Fibroblast of villous mesenchyme (primary cell): Measurements from ENCODE around the gene PHLDA3. TPM values are rescaled to one million over a fixed set of nuclear protein-coding genes. Genes with fewer than 3 reads are reported as not detected.

Experiments
- DNase-seq: peaks from one replicate; pipeline ENCODE4 v3.0.0-alpha.2; 2010; ENCODE audit warnings: low read depth
- H3K4me3 ChIP-seq: 2 replicates; pipeline ENCODE4 v1.5.1; 2011; ENCODE audit warnings: low read depth, mild to moderate bottlenecking, low read length
- total RNA-seq: library from RNA; depleted of rRNA; stranded (reverse); fragments of >200 nt; gene quantifications from 2 replicates; pipeline ENCODE4 v1.2.3, GENCODE V29; 2012
- TF ChIP-seq, protein P1 (sequence below): IDR thresholded peaks from 2 replicates; pipeline ENCODE4 v1.5.1; 2012; ENCODE audit warnings: low read depth, mild to moderate bottlenecking, low read length; ENCODE audit not compliant: insufficient read depth

Gene PHLDA3
- total RNA-seq, 1 donor: 70.0 TPM

- no peak for DNase-seq
- TF ChIP-seq, protein P1, sequence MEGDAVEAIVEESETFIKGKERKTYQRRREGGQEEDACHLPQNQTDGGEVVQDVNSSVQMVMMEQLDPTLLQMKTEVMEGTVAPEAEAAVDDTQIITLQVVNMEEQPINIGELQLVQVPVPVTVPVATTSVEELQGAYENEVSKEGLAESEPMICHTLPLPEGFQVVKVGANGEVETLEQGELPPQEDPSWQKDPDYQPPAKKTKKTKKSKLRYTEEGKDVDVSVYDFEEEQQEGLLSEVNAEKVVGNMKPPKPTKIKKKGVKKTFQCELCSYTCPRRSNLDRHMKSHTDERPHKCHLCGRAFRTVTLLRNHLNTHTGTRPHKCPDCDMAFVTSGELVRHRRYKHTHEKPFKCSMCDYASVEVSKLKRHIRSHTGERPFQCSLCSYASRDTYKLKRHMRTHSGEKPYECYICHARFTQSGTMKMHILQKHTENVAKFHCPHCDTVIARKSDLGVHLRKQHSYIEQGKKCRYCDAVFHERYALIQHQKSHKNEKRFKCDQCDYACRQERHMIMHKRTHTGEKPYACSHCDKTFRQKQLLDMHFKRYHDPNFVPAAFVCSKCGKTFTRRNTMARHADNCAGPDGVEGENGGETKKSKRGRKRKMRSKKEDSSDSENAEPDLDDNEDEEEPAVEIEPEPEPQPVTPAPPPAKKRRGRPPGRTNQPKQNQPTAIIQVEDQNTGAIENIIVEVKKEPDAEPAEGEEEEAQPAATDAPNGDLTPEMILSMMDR: no peak
- H3K4me3 ChIP-seq: no peak overlapping the region
These were observed 48.4 kb downstream of the PHLDA3 start for GRCh38 chr1:201420608-201421002.

DNA sequence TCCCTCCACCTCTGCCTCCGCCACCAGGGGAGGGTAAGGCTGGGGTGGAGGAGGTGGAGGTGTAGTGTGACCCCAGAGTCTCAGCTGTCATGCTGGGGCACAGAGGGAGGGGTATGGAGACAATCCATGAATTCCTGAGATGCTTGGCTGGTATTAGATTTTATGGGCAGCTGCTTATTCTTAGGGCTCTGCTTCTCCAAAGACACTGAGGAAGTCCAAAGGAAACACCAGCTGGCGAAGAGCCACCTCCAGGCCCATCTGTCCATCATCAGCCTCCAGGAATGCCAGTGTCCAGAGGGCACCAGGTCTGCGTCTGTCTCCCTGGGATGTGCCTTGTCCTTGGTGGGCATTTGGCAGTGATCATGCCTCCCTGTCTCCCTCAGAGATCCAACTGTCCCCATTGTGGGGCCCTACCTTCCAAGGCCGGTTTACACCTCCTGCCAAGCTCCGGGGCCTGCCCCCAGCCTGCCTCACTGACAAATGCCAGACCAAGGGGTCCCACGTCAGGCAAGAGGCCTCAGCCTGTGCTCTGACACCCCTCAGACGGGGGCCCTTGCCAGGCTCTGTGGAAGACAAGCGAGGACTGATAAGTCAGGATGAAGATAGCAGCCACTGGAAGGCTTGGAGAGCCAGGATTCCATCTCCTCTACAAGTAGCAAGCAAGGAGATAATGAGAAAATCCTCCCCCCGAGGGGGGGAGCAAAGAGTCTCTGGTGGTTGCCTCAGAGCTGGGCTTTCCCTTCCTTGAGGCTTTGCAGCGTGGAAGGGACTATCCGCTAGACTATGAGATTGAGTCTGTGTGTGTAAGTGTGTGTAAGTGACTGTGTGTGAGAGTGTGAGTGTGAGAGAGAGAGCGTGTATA is 49.0 kb downstream of the PHLDA3 start:
- TF ChIP-seq, protein P1: no peak
- no peak for DNase-seq
- no peak overlapping the region for H3K4me3 ChIP-seq

DNA sequence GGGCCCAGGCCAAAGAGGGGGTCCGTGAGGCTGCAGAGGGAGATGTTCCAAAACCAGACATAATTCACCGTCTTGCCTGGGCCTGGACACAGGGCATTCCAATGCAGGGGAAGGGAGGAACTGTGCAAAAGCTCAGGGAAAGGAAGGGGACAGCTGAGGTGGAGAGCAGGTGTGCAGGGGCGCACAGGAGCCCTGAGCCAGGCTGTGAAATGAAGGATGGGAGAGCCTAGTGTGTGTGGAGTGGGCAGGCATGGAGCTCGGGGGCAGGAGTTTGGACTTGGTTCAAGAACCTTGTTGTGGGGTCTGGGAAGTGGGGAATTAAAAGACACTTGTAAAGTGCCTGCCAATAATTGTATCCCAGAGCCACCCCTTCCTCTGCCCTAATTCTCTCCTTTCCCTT is 49.7 kb downstream of the PHLDA3 start:
- TF ChIP-seq, protein P1: no peak
- no peak for DNase-seq

DNA sequence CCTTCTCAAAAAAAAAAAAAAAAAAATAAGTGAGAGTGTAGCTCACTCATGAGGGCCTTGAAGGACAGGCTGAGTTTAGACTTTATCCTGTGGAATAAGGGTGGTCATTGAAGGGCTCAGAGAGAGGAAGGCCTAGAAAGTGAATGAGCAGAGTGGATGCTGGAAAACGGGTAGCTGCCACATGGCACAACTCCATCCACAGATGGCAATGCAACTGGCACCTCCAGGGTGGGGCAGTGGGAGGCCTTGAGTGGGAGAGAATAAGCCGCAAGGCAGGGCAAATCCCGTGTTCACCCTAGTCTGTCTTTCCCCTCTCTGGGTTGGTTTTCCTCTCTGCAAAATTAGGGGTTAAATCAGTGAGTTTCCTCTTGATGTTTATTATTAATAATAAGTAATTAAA is 50.5 kb downstream of the PHLDA3 start:
- DNase-seq: no peak
- TF ChIP-seq, protein P1: no peak
- no peak overlapping the region for H3K4me3 ChIP-seq

More for the DNA sequence above, 49.7 kb downstream of the PHLDA3 start:
- no peak overlapping the region for H3K4me3 ChIP-seq

Other genes starting within 250 kb of the PHLDA3 start
- gene PKP1, start 185.7 kb downstream of the PHLDA3 start, total RNA-seq: under 0.01 TPM in 1 of 2 replicates, not detected in the other
- gene TNNT2, start 91.5 kb downstream of the PHLDA3 start, total RNA-seq: 0.64 and 3.5 TPM in 2 replicates
- not detected in 2 replicates for gene LAD1, start 69.9 kb downstream of the PHLDA3 start, total RNA-seq
- gene TNNI1, start 47.5 kb downstream of the PHLDA3 start, total RNA-seq: under 0.01 TPM in 1 of 2 replicates, not detected in the other
- 931 and 941 TPM in 2 replicates for gene CSRP1, start 37.9 kb upstream of the PHLDA3 start, total RNA-seq
- 37.6 and 48.6 TPM in 2 replicates for gene NAV1, start 69.9 kb upstream of the PHLDA3 start, total RNA-seq